Retina (tissue), 1 donor: ENCODE measurements around the gene DLGAP5.

Source experiments
- DNase-seq: peaks from one replicate; pipeline ENCODE4 v3.0.0-alpha.2; 2016

The DLGAP5 gene

GRCh38 chr14:55128386-55129085 is 62.8 kb downstream of the DLGAP5 start:
- no peak for DNase-seq

DNA sequence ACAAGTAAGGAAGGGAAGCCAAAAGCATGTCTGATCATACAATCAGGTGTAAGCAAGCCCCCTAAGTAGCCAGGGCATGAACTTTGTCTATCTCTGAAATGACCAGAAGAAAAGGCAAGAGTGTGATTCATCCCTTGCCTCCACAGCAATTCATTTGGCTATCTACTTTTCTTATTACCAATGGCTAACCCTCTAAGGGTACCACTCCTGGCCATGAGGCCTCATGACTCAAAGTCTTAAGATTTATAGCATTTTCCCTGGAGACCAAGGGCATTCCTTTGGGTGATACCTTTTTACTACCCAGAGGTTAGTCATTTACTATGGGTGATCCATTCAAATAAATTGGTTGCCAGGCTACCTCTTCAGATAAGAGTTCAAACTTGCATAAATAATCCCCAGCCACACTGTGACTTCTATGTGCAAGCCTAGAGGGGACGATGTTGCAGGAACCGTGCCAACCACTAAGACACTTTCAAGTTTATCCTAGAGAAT is 63.9 kb downstream of the DLGAP5 start:
- DNase-seq: no peak

GRCh38 chr14:55126932-55127459 is 64.4 kb downstream of the DLGAP5 start:
- DNase-seq: no peak

DNA sequence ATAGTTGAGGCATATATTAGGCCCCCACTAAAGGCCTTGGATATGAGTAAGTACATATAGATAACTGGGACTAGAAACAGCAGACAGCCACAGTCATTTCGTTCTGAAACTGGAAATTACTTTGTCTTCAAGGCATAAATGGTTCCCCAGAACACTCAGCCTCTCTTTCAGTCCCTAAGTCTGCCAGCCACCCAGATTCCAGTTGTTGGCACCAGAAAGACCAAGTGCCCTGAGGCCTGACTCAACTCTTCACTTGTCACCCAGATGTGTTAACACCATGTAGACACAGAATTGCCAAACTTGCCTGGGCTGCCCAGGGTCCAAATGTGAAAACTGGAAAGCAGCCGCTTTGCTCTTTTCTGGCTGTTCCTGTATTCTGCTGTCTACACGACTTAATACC is 65.4 kb downstream of the DLGAP5 start:
- no peak for DNase-seq

DNA sequence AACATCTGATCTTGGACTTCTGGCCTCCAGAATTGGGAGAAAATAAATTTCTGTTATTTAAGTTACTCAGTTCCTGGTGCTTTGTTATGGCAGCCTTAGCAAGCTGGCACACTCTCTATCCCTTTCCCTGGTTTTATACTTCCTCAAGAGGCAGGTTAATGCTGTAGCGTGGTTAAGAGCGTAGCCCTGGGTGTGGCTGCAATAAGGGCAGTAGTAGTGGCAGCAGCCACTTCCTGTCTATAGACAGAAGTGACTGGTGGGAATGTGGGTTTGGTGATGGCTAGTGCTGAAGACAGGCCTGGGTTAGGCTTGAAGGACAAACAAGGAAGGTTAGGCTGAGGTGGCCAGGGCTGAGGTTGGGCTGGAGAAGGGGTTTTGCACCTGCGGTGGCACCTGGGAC is 66.0 kb downstream of the DLGAP5 start:
- DNase-seq: no peak

GRCh38 chr14:55124774-55125386 is 66.5 kb downstream of the DLGAP5 start:
- no peak for DNase-seq

GRCh38 chr14:55123852-55124639 is 67.3 kb downstream of the DLGAP5 start:
- DNase-seq: no peak

GRCh38 chr14:55123101-55123500 is 68.3 kb downstream of the DLGAP5 start:
- no peak for DNase-seq

GRCh38 chr14:55122440-55122986 is 68.9 kb downstream of the DLGAP5 start:
- no peak for DNase-seq

DNA sequence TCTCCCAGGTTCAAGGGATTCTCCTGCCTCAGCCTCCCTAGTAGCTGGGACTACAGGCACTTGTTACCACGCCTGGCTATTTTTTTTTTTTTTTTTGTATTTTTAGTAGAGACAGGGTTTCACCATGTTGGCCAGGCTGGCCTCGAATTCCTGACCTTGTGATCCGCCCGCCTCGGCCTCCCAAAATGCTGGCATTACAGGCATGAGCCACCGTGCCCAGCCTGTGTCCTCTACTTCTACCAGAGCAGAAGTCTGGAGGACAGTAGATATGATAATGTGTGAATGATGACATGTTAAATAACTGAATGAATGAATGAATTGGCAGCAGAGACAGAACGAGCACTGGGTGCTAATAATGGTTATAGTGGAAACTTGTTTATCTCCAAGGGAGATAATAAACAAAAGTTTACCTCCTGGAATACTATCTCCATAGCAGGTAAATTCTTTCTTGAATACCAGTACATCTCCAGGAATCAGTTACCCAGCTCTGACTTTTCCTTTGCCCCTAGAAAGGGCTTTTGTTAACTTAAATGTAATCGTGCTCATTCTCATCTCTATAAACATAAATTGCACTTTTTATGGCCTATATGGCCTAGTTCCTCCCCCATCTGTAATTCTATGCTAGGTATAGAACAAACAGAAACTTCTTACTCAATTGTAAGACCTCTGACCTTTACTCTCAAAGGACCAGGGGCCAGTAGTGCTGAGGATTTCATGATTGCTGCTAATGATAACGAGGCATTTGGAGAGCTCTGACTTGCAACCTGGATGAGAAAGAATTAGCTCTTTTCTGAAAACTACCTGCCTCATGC is 69.6 kb downstream of the DLGAP5 start:
- no peak for DNase-seq

GRCh38 chr14:55120571-55121495 is 70.6 kb downstream of the DLGAP5 start:
- DNase-seq: no peak

DNA sequence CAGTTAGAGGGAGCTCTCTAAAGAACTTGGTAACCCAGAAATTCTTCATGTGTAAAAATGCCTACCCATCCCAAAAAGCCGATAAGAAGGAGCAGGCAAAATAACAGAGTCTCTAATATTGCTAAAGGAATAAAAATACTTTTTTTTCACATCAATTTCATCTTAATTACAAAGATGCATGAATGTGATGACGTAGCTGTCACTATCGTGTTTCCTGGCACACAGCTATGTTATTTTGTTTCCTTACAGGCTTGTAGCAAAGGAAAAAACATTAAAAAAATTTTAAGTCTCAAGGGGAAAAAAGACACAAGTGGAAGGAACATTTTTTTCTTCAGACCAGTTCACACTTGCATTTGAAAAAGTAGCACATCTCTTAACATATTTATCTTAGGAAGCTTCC is 72.6 kb downstream of the DLGAP5 start:
- DNase-seq: no peak

DNA sequence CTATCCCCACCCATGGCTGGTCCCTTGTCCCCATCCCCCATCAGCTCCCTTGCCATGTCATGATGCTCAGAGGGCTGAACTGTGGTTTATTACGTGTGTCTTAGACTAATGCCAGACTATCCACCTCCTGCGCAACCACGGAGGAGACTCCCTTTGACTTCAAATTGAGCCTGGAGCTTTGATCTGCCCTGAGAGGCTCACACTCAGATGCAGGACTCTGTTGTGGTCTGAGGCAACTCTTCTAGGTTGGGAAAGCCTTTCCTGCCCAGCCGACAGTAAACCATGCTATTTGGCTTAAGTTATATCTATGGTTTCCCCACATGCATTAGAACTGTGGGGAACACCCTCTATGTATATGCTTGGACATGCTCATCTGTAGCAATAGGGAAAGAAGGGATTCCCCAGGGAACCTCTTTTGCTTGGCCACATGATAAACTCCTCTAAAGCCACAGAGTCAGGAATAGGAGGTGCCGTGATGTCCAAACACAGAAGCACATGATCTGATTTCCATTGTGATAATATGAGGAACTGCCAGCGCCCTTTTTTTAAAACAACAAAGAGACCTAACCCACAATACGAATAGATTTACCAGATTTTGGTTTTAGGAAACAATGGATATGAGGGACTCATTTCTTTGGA is 73.5 kb downstream of the DLGAP5 start:
- DNase-seq: no peak

- no peak for DNase-seq
Observed at GRCh38 chr14:55116246-55117030, 74.9 kb downstream of the DLGAP5 start.

DNA sequence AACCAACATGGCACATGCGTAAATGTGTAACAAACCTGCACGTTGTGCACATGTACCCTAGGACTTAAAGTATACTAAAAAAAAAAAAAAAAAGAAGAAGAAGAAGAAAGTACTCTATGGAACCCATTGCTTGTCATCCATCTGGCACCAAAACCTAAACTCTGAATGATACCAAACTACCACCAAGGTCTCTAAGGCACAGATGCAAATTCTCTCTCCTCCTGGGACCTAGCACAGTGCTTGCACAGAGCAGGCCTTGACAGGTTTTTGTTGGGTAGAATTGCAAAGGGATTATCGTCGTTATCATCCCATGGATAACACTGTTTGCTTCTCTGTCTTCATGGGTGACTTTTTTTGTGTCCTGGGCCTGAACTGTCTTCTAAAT is 75.5 kb downstream of the DLGAP5 start:
- DNase-seq: no peak

DNA sequence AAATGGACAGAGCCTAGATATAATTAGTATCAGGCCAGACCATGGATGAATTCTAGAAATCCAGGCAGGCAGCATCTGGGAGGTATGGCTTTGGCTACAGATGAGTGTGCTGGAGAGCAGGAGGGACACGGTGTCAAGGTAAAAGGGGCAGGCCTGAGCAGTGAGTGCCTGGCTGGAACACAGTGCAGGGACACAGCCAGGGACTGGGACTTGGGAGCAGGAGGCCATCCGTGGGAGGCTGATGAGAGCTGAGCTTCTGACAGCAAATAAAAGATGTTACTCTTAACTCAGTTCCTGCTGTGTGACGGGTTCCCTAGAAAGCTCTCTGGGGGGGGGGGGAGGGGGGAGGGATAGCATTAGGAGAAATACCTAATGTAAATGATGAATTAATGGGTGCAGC is 75.9 kb downstream of the DLGAP5 start:
- DNase-seq: no peak

DNA sequence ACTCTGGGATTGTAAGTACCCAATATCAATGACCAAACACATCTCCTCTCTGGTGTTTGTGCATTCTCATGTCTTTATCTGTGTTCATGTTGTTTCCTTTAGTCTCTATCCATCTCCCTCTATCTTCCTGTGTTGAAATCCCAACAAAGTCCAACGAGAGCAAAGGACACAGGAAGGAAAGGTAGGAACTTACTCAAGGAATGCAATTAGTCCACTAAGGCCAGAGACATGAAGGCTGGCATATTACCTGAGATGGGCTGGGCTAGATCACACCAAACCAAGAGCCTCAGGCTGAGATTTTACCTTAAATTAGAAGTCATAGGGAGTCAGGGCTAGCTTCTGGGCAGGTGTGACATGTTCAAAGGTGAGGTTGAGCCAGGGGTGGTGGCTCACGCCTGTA is 76.7 kb downstream of the DLGAP5 start:
- DNase-seq: no peak

GRCh38 chr14:55111122-55111708 is 80.2 kb downstream of the DLGAP5 start:
- DNase-seq: no peak

DNA sequence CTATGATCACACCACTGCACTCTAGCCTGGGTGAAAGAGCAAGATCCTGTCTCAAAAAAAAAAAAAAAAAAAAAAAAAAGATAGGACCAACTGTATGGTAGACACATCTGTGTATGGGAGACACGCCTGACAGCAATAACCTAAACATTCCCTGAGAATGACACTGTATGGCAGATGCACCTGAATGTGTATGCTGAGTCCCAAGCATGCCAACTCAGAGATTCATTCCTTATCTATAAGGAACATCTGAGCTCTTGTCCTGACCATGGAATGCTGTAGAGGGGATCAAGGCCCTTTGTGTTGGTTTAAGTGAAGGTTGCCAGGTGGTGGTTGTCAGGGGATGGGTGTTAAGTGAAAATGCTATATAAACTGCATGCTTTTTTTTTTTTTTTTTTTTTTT is 81.5 kb downstream of the DLGAP5 start:
- no peak for DNase-seq
